ENCODE results near the gene SPDYE5.
"Not testable (repeated sequence)": the region's sequence is repeated elsewhere in the genome, so short reads cannot be mapped to it uniquely, and the experiment has no call there.

SPDYE5 gene

GRCh38 chr7:75492020-75492419, at the start of gene SPDYE5:
Gene SPDYE5, plus strand, starts transcription at chr7:75492320. Its CDS starts 1,728 bp downstream, at chr7:75494048.
- not testable (repeated sequence) for DNase-seq

GRCh38 chr7:75442465-75443111, 49.5 kb upstream of the SPDYE5 start:
- DNase-seq, result not testable (repeated sequence)

- DNase-seq, result not testable (repeated sequence)
Measured at GRCh38 chr7:75449946-75450345, 42.2 kb upstream of the SPDYE5 start.

- DNase-seq, result not testable (repeated sequence)
Measured at GRCh38 chr7:75452494-75452955, 39.6 kb upstream of the SPDYE5 start.

GRCh38 chr7:75456403-75456802, 35.7 kb upstream of the SPDYE5 start:
- DNase-seq, result peak; percentile 85

GRCh38 chr7:75458034-75458433, 34.1 kb upstream of the SPDYE5 start:
- not testable (repeated sequence) for DNase-seq

GRCh38 chr7:75460541-75460940, 31.6 kb upstream of the SPDYE5 start:
- not testable (repeated sequence) for DNase-seq

- DNase-seq, result not testable (repeated sequence)
Measured at GRCh38 chr7:75470166-75470565, 22.0 kb upstream of the SPDYE5 start.

GRCh38 chr7:75477457-75477856, 14.7 kb upstream of the SPDYE5 start:
- not testable (repeated sequence) for DNase-seq

GRCh38 chr7:75480313-75480712, 11.8 kb upstream of the SPDYE5 start:
- not testable (repeated sequence) for DNase-seq

GRCh38 chr7:75485355-75485978, 6.7 kb upstream of the SPDYE5 start:
- DNase-seq, result not testable (repeated sequence)

GRCh38 chr7:75485979-75486643, 6.0 kb upstream of the SPDYE5 start, which contains the start of gene POM121C:
Gene POM121C, minus strand, starts transcription at chr7:75486299. Its CDS starts 44,803 bp downstream, at chr7:75441496.
- DNase-seq, result peak; percentile 92

GRCh38 chr7:75509033-75509432, 16.9 kb downstream of the SPDYE5 start:
- not testable (repeated sequence) for DNase-seq

- DNase-seq, result not testable (repeated sequence)
Measured at GRCh38 chr7:75518842-75519241, 26.7 kb downstream of the SPDYE5 start.

GRCh38 chr7:75521727-75522126, 29.6 kb downstream of the SPDYE5 start:
- not testable (repeated sequence) for DNase-seq

- DNase-seq, result not testable (repeated sequence)
Measured at GRCh38 chr7:75527224-75527722, 35.2 kb downstream of the SPDYE5 start.

GRCh38 chr7:75531359-75531821, 39.3 kb downstream of the SPDYE5 start:
- DNase-seq, result no peak

GRCh38 chr7:75532639-75533038, 40.5 kb downstream of the SPDYE5 start:
- no peak for DNase-seq

GRCh38 chr7:75533926-75534325, 41.8 kb downstream of the SPDYE5 start:
- DNase-seq, result no peak

GRCh38 chr7:75534727-75535307, 42.7 kb downstream of the SPDYE5 start:
- DNase-seq, result peak; percentile 93

- DNase-seq, result no peak
Measured at GRCh38 chr7:75536491-75536890, 44.4 kb downstream of the SPDYE5 start.

- no peak for DNase-seq
Measured at GRCh38 chr7:75536940-75537538, 44.9 kb downstream of the SPDYE5 start.

All from MV-4-11 (cell line).